ENCODE results near the gene KYAT1.

DNA sequence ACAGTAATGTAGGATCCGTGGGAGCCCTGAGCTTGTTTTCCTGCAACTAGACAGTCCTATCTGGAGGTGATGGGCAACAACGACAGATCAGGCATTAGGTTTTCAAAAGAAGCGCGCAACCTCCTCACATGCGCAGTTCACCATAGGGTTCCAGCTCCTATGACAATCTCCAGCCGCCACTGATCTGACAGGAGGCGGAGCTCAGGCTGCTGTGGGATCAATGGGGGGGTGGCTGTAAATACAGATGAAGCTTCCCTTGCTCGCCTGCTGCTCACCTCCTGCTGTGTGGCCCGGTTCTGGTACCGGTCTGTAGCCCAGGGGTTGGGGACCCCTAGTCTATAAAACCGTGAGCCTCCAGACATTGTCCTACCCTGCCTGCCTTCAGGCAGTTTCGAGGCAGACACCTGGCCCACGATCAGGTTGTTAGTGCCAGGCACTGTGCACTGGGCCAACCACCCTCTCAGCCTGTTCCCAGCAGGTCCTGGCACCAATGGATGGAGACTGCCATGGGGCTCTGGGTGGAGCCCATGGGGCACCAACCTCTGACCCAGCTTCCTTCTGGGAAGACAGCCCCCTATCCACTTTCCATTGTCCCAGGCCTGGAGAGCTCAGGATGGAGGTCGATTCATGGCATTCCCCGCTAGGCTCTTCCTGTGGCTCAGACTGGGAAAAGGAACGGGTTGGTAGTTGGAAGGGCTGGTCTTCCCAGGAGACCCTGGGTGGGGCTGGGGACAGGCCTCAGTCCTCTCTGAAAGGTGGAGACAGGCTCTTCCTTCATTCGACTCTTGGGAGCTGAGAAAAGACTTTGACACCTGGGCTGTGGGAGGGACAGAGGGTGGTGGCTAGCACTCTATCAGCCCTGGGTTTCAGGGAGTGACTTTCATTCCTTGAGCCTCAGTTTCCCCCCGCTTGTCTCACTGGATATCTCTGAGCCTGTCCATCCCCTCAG, 61.8 kb downstream of the KYAT1 start:
- TF ChIP-seq, protein P1, sequence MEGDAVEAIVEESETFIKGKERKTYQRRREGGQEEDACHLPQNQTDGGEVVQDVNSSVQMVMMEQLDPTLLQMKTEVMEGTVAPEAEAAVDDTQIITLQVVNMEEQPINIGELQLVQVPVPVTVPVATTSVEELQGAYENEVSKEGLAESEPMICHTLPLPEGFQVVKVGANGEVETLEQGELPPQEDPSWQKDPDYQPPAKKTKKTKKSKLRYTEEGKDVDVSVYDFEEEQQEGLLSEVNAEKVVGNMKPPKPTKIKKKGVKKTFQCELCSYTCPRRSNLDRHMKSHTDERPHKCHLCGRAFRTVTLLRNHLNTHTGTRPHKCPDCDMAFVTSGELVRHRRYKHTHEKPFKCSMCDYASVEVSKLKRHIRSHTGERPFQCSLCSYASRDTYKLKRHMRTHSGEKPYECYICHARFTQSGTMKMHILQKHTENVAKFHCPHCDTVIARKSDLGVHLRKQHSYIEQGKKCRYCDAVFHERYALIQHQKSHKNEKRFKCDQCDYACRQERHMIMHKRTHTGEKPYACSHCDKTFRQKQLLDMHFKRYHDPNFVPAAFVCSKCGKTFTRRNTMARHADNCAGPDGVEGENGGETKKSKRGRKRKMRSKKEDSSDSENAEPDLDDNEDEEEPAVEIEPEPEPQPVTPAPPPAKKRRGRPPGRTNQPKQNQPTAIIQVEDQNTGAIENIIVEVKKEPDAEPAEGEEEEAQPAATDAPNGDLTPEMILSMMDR (IDR thresholded peaks at IDR 0.05) = no peak
- no peak for TF ChIP-seq TCF7L2 (IDR thresholded peaks at IDR 0.05; ENCODE audit: low read depth, low read length)
- TF ChIP-seq POLR2AphosphoS5 (IDR thresholded peaks at IDR 0.05; ENCODE audit: low read depth, low read length) = no peak; the same call in 1 of the 2 replicates
